Smooth muscle cell (in vitro differentiated cells): ENCODE data around the gene RNASE2. TPM values are rescaled to one million over a fixed set of nuclear protein-coding genes. Genes with fewer than 3 reads are reported as not detected.

Source experiments
- DNase-seq: peaks from one replicate; lab custom pipeline; 2025; ENCODE audit not compliant: unreplicated experiment; lab: John Stamatoyannopoulos, UW
- H2AFZ ChIP-seq: fragments of 200-600 bp; sonication (generic); 2 replicates; pipeline ENCODE4 v1.6.0; 2016; ENCODE audit warnings: antibody characterized with exemption, low read depth, mild to moderate bottlenecking
- H3F3A ChIP-seq: fragments of 200-600 bp; sonication (generic); 2 replicates; pipeline ENCODE4 v1.6.0; 2017; ENCODE audit warnings: antibody characterized with exemption, low read depth
- H3K27ac ChIP-seq: fragments of 200-600 bp; sonication (generic); 2 replicates; pipeline ENCODE4 v1.5.1; 2016; ENCODE audit warnings: low read depth, mild to moderate bottlenecking
- H3K27me3 ChIP-seq: fragments of 200-600 bp; sonication (generic); 2 replicates; pipeline ENCODE4 v1.6.1; 2016; ENCODE audit warnings: low read depth, mild to moderate bottlenecking
- H3K36me3 ChIP-seq: fragments of 200-600 bp; sonication (generic); 2 replicates; pipeline ENCODE4 v1.5.1; 2016; ENCODE audit warnings: low read depth
- H3K4me1 ChIP-seq: fragments of 200-600 bp; sonication (generic); 2 replicates; pipeline ENCODE4 v1.5.1; 2016; ENCODE audit warnings: low read depth
- H3K4me2 ChIP-seq: fragments of 200-600 bp; sonication (generic); 2 replicates; pipeline ENCODE4 v1.6.0; 2016; ENCODE audit warnings: mild to moderate bottlenecking
- H3K4me3 ChIP-seq: fragments of 200-600 bp; sonication (generic); 2 replicates; pipeline ENCODE4 v1.5.1; 2016; ENCODE audit warnings: mild to moderate bottlenecking
- H3K79me2 ChIP-seq: fragments of 200-600 bp; sonication (generic); 2 replicates; pipeline ENCODE4 v1.6.0; 2016; ENCODE audit warnings: low read depth, mild to moderate bottlenecking
- H3K9ac ChIP-seq: fragments of 200-600 bp; sonication (generic); 2 replicates; pipeline ENCODE4 v1.6.0; 2016; ENCODE audit warnings: low read depth
- H3K9me3 ChIP-seq: fragments of 200-600 bp; sonication (generic); replicated peaks from 2 replicates; pipeline ENCODE4 v1.5.1; 2016; ENCODE audit warnings: low read depth
- H4K20me1 ChIP-seq: fragments of 200-600 bp; sonication (generic); 2 replicates; pipeline ENCODE4 v1.6.0; 2016; ENCODE audit warnings: low read depth
- WGBS: methylation state at CpG from one replicate; pipeline ENCODE4 v1.1.7; 2016; ENCODE audit warnings: low lambda C conversion rate; 5-methylcytosine and 5-hydroxymethylcytosine counted together
- polyA plus RNA-seq: library from polyadenylated mRNA; unstranded; fragments of >200 nt; fragmentation: Nextera tagmentation; extraction: Ambion mirVana; gene quantifications from 2 replicates; pipeline ENCODE4 v1.2.1, GENCODE V29; 2016
- total RNA-seq: library from RNA; depleted of rRNA; stranded (reverse); fragments of >200 nt; gene quantifications from 2 replicates; pipeline ENCODE4 v1.2.3, GENCODE V29; 2014
- TF ChIP-seq, protein P1 (sequence below): fragments of 200-600 bp; sonication (generic); IDR thresholded peaks from 2 replicates; pipeline ENCODE4 v1.5.1; 2017; ENCODE audit warnings: borderline replicate concordance, mild to moderate bottlenecking, antibody characterized with exemption; ENCODE audit not compliant: insufficient read depth, poor library complexity, severe bottlenecking

Gene RNASE2
- total and polyA plus RNA-seq, 2 experiments from 2014 or later: not detected

DNA sequence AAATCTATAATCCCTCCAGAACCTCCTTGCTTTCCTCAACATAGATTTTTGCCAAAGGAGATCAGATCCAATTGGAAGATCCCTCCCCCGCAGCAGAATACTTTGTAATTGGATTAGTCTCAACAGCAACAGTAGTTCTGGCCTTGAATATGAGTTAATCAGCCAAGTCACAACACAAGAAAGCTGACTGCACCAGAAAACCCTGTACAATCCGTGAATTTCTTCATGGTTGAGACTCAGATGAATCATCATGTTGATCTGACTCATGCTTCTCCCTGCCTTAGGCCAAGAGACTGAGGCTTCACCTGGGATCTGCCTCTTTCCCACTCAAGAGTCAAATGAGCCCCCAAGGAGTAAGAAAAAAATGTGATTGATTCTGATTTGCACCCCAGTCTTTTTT, 31.5 kb downstream of the RNASE2 start:
- Histone ChIP-seq H2AFZ (no peak overlapping the region), H3K9ac (no peak overlapping the region)

DNA sequence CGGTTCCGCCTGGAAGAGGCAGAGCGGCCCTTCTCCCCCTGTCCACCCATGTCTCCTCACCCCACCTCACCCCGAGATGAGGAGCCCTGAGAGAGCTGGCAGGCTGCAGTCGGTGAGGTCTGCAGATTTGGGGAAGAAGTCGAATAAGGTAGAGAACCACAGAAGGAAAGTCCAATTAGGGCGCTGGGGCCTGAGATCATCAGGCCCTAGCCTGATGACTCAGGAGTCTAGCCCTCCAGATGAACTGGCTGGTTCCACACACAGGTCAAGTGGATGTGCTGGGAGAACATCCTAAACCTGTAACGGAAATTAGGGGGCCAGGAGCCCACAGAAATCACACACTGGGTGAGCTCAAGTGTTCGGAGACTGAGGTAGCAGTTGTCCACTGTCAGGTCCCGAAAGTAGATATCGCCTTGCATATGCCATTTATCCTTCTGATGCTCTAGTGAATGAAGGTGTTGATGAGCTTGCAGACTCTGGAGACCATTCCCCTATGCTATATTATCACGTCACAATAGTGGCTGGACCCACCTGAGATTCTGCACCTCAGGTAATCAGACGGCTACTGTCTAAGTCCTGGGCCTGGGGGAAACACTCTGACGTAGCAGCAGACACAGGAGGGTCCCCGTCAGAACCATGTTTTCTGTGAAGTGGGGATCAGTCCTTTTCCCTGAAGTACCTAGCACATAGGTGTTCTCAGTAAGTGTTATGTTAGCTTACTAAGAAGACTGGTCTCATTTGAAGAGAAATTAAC, 33.6 kb downstream of the RNASE2 start:
- H4K20me1 ChIP-seq: no peaks in the 10 kb centered on the region
- peaks cover 39% of the 10 kb centered on the region for H3K79me2 ChIP-seq
- no peak for DNase-seq
- no peaks in the 10 kb centered on the region for H3K27me3 ChIP-seq
- peak overlapping the region; percentile 68 for H3K4me3 ChIP-seq
- WGBS: 95% methylated on average over 15 of the region's 15 CpGs
- TF ChIP-seq, protein P1, sequence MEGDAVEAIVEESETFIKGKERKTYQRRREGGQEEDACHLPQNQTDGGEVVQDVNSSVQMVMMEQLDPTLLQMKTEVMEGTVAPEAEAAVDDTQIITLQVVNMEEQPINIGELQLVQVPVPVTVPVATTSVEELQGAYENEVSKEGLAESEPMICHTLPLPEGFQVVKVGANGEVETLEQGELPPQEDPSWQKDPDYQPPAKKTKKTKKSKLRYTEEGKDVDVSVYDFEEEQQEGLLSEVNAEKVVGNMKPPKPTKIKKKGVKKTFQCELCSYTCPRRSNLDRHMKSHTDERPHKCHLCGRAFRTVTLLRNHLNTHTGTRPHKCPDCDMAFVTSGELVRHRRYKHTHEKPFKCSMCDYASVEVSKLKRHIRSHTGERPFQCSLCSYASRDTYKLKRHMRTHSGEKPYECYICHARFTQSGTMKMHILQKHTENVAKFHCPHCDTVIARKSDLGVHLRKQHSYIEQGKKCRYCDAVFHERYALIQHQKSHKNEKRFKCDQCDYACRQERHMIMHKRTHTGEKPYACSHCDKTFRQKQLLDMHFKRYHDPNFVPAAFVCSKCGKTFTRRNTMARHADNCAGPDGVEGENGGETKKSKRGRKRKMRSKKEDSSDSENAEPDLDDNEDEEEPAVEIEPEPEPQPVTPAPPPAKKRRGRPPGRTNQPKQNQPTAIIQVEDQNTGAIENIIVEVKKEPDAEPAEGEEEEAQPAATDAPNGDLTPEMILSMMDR: no peak
- no peaks in the 10 kb centered on the region for H3K9me3 ChIP-seq
- H3K36me3 ChIP-seq: peaks cover 4% of the 10 kb centered on the region
- H2AFZ ChIP-seq: no peak overlapping the region
- H3F3A ChIP-seq: peaks cover 16% of the 10 kb centered on the region
- H3K9ac ChIP-seq: peak overlapping the region; percentile 40
- peak overlapping the region; percentile 90 for H3K27ac ChIP-seq
- H3K4me1 ChIP-seq: peaks cover 21% of the 10 kb centered on the region
- peak overlapping the region; percentile 90 for H3K4me2 ChIP-seq

More for the DNA sequence above, 31.5 kb downstream of the RNASE2 start:
- TF ChIP-seq, protein P1: no peak
- H3K79me2 ChIP-seq: peaks cover 18% of the 10 kb centered on the region
- DNase-seq: no peak
- peaks cover 19% of the 10 kb centered on the region for H3K4me1 ChIP-seq
- peaks cover 16% of the 10 kb centered on the region for H3F3A ChIP-seq
- WGBS: 17% methylated on average over 2 of the region's 2 CpGs
- no peaks in the 10 kb centered on the region for H4K20me1 ChIP-seq
- H3K4me2 ChIP-seq: peak overlapping the region; percentile 59
- H3K9me3 ChIP-seq: no peaks in the 10 kb centered on the region
- H3K27me3 ChIP-seq: no peaks in the 10 kb centered on the region
- peak overlapping the region; percentile 90 for H3K27ac ChIP-seq
- no peaks in the 10 kb centered on the region for H3K36me3 ChIP-seq
- no peak overlapping the region for H3K4me3 ChIP-seq

DNA sequence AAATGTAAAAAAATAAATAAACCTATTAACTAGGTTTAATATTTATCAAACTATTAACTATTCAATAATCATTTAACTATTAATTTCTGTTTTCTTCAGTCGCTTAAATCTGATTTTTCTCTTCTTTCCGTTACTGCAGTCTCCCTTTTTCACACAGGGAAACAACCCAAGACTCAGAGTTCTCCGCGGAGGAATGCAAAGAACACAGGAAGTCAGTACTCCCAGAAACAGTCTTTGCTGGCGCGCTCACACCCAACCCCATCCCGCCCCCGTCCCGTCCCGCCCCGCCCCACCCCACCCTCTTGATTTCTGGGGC, 34.1 kb downstream of the RNASE2 start:
- Histone ChIP-seq H3K27ac (peak overlapping the region; percentile 90), H3K9ac (peak overlapping the region; percentile 40)
- under 1% methylated on average over 11 of the region's 11 CpGs for WGBS

More for the DNA sequence above, 34.1 kb downstream of the RNASE2 start:
- Histone ChIP-seq H3K4me3 (peak overlapping the region; percentile 68), H2AFZ (no peak overlapping the region), H3K4me2 (peak overlapping the region; percentile 90), H3K27me3 (no peaks in the 10 kb centered on the region), H3K79me2 (peaks cover 44% of the 10 kb centered on the region), H3F3A (peaks cover 16% of the 10 kb centered on the region), H3K9me3 (no peaks in the 10 kb centered on the region), H3K36me3 (peaks cover 6% of the 10 kb centered on the region), H3K4me1 (peaks cover 21% of the 10 kb centered on the region), H4K20me1 (no peaks in the 10 kb centered on the region)
- no peak for DNase-seq
- TF ChIP-seq, protein P1: no peak
